Lung microvascular endothelial cell (primary cell): ENCODE results near the gene HADHA. TPM values are rescaled to one million over a fixed set of nuclear protein-coding genes. Genes with fewer than 3 reads are reported as not detected.
A peak's percentile ranks its signal among the peaks of the same experiment; 100 is the strongest.
"Not testable (repeated sequence)": the region's sequence is repeated elsewhere in the genome, so short reads cannot be mapped to it uniquely, and the experiment has no call there.

Experiments
- DNase-seq, 2 donors: peaks; one replicate each; pipeline versions ENCODE4 v3.0.0 to v3.0.0-alpha.2; 2010; ENCODE audit warnings: low read depth in 2 of 2
- total RNA-seq: library from RNA; depleted of rRNA; stranded (reverse); fragments of >200 nt; gene quantifications from 2 replicates; pipeline ENCODE4 v1.2.1, GENCODE V29; 2014

Gene HADHA
- total RNA-seq, 1 donor from 2014 or later: 150 TPM

DNA sequence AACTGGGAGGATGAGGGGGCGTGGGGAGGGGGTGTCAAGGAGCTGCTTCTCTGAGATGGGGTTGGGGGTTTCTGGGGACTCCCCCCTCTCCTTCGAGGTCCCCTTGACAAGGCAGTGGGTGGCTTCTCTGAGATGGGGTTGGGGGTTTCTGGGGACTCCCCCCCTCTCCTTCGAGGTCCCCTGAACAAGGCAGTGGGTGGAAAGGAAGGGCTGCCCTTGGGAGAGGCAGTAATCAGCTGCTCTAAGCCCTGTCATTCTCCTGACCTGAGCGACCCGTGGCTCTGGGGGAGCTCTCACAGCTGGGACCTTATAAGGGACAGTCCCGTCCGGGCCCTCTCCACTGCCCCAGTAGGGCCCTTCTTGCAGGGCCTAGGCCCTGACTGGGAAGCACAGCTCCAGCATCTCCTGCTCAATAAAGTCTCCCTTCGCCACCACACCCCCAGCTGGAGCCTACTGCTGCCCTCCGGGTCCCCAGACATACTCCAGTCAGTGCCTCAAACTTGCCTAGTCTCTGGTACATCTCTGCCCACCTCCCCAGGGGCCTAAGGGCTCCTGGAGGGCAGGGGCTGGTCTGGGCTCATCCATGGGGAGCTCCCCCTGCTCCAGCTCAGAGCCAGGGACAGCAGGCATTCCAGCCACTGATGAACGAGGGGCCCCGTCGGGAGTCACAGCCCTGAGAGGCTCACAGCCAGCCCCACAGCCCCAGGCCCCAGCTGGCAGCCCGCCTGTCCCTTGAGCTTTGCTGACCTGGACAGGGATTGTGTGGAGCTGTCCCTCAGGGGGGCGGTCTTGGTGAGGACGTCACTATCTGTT, 68.8 kb downstream of the HADHA start:
- DNase-seq: no peak

DNA sequence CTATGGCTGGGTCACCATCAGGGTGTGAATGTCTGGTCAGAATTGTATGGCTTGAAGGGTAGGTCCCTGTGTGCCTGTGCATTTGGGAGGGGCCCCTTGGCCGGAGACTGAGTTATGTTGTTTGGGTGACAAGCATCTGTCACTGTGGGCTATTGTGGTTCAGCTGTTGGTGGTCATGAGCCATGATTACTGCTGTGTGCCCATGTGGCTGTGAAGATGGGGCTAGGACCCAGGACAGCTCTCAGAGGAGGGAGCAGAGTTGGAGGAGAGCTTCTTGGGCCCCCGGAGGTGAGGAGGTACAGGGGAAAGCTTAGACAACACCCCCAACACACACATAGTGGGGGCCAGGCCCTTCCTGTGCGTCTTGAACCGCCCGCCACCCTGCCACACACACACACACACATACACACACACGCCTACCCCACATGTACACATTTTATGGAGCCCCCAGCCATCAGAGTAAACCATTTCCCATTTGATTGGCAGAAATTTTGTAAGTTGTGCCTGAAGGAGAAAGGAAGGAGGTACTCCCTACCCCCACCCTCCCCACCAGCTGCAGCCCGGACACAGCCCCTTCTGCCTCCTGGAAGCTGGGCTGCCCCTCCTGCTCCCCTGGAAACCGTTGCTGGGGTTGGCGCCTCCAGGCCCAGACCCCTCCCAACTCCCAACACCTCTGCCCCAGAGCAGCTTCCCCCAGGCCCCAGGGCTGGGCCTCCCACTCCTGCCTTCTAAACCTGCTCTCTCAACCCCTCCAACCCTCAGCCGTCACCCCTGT, 69.6 kb downstream of the HADHA start:
- DNase-seq: no peak

DNA sequence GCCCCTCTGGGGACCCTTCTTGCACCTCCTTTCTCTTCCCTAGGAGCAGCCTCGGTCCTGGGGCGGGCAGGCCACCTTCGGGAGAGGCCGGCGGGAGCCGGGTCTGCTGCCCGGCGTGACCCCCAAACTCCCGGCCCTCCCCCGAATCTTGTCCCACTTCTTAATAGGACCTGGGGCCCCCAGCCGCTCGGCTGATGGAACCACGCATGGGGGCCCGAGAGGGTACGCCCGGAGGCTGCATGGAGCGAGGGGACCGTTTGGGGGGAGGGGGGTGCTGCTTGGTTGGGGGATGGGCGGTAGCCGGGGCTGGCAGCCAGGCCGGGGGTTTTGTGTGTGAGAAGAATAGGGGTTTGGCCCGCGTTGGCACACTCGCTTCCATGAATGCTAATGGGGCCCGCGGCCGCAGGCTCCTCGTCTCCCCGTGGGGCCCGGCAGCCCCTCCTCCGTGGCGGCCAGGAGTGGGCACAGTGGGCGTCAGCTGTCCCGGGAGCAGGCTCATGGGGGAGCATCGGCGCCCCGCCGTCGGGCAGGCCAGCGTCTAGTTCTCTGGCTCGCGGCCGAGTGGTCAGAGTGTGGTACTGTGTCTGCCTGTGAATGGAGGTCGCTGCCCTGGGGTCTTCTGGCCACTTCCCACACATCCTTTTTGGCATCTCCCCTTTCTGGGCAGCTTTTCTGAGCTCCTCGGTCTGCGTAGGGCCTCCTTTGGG, 70.5 kb downstream of the HADHA start:
- DNase-seq: no peak

DNA sequence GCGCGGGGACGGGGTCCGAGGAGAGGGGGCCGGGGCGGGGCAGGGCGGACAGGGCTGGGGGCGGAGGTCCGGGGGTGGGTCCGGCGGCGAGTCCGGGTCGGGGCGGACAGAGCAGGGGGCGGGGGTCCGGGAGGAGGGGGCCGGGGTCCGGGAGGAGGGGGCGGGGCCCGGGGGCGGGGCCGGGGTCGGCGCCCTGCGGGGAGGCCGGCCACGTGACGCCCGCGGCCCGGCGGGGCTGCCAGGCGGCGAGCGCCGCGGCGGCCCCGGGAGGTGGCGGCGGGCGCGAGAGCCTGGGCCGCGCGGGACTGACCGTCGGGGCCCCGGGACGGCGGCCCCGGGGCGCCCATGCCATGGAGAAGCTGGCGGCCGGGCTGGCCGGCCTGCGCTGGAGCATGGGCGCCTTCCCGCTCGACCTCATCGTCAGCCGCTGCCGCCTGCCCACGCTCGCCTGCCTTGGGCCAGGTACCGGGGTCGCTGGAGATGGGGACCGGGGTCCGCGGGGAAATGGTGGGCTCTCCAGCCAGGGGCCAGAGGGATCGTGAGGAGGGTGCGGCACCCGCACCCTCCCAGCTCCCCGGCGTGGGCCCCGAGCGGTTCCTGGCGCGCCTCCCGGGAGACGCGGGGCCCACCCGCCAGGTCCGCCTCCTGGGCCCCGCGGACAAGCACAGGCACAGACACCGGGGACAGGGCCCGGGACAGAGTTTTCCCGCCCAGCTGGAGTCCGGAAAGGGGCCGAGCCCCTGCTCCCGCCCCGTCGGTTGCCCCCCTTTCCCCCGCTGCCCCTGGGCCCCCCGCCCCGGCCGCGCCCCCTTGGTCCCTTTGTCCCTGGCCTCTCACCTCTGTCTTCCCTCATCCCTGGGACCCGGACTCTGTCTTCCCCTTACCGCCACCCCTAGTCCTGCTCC, 71.3 kb downstream of the HADHA start, which contains the start of gene GAREM2:
TSS of gene GAREM2 (plus strand) at position 218 of the 905 bp plus-strand sequence. CDS start at position 351, 133 bp downstream.
- no peak for DNase-seq

DNA sequence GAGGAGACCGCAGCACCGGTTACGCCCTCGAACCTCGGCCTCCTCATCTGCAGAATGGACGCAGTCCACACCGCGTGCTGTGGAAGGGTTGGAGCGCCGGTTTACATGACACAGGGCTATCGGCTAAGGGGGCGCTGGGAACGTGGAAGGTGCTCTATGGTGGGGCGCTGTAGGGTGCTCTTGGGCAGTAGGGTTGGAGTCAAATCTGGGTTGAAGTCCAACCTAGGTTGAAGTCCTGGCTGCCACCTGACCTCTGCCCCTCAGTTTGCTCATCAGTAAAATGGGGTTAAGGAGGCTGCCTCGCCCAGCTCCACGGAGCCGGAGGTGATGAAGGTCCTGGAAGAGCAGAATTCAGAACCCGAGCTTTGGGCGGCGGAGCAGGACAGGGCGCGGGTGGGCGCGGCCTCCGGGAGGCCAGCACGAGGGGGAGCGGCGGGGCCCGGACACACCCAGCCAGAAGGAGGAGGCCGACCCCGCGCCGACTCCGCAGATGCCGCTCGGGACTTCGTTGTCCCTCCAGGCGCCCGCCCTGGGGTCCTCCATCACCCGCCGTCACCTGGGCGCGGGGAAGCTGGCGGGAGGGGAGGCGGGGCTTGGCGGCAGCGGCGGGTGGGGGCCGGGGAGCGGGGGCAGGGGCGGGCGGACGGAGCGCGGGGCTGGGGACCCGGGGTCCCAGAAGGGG, 72.1 kb downstream of the HADHA start:
- no peak for DNase-seq

DNA sequence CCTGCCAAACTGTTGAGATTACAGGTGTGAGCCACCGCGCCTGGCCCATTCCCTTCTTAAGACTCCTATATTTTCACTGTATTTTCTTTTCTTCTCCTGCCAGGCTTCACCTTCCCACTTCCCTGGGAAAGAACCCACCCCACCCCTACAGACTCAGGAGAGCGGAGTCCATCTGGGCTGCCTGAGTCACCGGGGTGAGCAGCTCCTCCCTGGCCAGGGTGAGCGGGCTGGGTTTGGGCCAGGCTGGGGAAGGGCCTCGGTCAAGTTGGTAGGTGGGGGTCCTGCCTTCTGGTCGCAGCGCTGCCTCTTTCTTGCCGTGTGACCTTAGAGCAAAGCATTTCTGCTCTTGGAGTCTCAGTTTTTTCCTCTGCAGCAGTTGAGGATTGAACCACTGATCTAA, 73.6 kb downstream of the HADHA start:
- DNase-seq: no peak

DNA sequence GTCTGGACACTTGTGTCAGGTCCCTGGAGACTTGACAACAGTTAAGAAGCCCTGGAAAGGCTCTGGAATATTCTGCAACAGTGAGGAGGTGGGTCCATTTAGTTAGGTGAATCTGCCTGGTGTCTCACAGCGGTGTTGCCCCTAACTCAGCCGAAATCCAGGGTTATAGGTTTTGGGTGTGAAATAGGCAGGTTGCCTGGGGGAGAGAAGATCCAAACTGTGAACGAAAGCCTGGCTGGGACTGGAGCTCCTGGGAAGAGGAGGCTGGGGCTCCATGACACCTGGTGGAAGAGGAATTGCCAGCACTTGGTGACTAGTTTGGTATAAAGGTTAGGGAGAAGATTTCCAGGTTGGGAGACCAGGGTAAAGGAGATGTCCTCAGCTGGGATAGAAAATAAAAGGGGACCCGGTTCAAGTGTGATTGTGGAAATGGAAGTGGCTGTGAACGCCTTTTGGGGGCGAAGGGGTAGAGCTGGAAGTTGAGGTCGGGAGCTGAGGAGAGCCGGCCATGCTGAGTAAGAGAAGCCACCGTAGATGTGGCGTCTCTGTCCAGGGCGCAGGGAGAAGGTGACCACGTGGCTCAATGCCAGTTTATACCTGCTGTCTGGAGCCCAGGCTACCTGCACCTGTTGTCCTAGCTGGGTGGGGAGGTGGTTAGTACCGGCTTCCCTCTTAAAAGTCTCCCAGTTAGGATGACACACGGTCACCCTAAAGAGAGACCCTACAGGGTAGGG, 74.6 kb downstream of the HADHA start:
- no peak for DNase-seq

DNA sequence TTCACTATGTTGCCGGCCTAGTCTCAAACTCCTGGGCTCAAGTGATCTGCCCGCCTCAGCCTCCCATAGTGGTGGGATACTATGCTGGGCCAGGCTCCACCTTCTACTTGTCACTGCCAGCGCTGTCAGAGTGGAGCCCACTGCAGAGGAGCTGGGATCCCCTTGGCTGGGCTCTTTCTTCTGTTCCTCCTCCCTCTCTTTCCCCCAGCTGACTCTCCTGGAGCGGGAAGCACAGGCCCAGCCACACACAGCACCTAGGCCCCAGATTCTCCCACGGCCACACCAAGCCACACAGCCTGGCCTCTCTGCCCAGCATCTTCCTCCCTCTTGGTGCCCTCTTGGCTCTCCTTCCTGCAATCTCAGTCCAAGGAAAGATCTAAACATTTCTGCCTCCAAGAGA, 75.2 kb downstream of the HADHA start:
- no peak for DNase-seq

DNA sequence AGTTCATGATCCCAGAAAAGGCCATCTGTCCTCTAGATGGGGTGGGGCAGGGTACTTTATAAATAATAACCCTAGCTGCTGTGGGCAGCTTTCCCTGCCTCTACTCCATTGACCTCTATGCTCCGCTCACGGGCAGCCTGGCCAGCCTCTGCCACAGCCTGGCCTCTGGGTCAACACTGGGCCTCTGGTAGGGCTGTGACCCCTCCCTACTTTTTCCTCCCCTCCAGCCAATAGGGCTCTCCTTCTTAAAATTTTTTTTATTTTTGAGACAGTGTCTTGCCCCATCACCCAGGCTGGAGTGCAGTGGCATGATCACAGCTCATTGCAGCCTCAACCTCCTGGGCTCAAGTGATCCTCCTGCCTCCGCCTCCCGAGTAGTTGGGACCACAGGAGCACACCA, 75.6 kb downstream of the HADHA start:
- no peak for DNase-seq

DNA sequence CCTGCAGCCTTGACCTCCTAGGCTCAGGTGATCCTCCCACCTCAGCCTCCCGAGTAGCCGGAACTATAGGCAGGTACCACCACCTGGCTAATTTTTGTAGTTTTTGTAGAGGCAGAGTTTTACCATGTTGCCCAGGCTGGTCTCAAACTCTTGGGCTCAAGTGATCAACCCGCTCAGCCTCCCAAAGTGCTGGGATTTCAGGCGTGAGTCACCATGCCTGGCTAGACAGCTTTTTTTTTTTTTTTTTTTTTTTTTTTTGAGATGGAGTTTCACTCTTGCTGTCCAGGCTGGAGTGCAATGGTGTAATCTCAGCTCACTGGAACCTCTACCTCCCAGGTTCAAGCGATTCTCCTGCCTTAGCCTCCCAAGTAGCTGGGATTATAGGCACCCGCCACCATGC, 77.9 kb downstream of the HADHA start:
- not testable (repeated sequence) for DNase-seq

DNA sequence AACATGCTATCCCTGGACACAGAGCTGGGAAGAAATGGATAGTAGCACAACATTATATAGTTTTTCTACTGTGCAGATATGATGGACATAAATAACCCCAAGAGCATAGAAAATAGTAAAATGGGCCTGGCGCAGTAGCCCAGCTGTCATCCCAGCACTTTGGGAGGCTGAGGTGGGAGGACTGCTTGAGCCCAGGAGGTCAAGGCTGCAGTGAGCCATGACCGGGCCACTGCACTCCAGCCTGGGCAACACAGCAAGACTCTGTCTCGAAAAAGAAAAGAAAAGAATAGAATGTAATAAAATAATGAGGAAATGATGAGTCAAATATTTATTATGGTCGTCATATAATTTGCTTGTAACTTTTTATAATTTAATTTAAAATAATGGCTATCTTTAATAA, 79.0 kb downstream of the HADHA start:
- DNase-seq: no peak

DNA sequence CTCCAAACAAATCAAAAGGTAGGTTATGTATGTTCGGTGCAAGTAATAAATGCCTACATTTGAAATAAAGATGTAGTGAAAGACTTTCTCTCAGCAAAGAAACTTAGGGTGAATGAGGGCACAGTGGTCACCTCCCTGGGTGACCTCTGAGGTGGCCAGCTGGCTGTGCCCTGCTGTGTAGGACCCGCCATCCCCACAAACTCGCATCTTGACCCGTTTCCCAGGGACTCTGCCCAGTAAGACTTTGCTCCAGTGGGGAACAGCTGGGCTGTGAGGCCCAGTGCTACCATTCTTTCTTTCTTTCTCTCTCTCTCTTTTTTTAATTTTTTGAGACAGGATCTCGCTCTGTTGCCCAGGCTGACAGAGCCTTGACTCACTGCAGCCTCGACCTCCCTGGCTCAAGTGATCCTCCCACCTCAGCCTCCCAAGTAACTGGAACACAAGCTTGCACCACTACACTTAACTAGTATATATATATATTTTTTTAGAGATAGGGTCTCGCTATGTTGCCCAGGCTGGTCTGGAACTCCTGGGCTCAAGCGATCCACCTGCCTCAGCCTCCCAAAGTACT, 79.7 kb downstream of the HADHA start:
- no peak for DNase-seq

DNA sequence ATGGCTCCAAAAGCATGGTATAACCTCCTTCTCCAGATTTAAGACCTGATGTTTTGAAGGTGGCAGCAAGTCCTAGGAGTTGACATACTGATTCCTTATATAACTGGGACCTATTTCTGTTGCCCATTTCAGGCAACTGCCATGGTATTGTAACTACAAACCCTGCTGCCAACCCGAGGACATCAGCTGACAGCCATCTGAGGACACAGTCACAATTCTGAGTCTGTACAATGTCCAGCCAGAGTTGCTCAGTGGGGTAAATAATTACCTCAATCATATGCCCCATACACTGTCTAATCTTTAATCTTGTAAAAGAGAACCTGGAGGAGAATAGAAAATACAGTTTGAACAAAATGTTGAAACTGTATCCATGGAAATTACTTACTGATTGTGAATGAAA, 80.2 kb downstream of the HADHA start:
- DNase-seq: no peak

DNA sequence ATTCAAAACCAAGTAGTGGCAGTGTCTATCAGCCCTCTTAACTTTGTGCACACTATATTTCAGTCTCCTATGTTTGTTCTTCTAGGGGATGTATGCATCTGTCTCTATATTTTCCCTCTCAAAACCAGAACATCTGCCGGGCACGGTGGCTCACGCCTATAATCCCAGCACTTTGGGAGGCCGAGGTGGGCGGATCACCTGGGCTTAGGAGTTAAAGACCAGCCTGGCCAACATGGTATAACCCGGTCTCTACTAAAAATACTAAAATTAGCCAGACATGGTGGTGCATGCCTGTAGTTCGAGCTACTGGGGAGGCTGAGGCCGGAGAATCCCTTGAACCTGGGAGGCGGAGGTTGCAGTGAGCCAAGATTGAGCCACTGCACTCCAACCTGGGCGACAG, 81.5 kb downstream of the HADHA start:
- DNase-seq: no peak

DNA sequence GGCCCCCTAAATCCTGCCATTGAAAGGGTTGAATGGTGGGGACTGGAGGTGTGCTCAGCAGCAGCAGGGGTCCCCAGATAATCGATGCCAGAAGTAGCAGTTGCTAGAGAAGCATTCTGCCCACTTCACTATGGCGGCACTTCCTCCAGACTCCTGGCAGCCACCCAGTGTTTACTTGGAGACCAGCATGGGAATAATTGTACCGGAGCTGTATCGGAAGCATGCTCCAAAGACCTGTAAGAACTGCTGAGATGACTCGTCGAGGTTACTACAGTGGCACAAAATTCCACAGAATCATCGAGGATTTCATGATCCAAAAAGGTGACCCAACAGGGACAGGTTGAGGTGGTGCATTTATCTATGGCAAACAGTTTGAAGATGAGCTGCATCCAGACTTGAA, 82.5 kb downstream of the HADHA start:
- DNase-seq: no peak

DNA sequence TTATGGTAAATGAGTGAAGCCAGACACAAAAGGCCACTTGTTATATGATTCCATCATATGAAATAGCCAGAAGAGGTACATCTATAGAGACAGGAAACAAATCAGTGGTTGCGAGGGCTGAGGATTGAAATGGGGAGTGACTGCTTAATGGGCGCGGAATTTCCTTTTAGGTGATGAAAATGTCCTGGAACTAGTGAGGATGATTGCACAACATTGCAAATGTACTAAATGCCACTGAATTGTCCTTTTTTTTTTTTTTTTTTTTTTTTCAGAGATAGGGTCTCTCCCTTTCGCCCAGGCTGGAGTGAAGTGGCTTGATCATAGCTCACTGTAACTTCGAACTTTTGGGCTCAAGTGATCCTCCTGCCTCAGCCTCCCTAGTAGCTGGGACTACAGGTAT, 86.9 kb downstream of the HADHA start:
- DNase-seq: no peak

DNA sequence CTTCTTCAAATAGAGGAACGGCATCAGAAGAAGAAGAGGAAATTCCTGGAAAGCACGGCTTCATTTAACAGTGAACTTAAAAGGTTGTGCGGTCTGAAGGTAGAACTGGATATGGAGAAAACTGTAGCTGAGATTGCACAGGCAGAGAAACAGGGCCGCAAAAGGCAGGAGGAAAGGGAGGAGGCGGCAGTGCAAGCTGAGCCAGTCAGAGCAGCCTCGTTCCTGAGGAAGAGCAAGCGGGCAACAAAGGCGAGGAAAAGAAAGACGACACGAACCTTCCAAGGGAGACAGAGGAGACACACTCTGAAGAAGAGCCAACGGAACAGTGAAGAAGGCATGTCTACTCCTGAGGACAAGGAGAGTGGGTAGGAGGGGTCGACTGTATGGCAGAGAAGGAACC, 94.2 kb downstream of the HADHA start:
- DNase-seq: no peak

DNA sequence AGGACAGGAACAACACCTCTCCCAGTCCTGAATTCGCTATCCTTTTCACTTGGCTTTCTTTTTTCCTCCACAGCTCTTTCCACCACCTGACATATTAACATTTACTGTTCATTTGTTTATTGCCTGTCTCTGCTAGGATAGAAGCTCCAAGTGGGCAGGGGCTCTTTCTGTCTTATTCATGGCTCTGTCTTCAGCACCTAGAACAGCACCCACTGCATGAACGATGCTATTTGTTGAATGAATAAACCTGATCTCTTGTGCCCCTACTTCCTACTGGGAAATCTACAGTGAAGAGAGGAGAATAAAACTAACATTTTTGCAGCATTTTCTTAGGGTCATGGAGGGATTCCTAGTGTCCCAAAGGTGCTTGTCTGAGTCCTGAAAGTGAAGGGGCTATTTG, 95.9 kb downstream of the HADHA start:
- peak; percentile 15 to 26 for DNase-seq

DNA sequence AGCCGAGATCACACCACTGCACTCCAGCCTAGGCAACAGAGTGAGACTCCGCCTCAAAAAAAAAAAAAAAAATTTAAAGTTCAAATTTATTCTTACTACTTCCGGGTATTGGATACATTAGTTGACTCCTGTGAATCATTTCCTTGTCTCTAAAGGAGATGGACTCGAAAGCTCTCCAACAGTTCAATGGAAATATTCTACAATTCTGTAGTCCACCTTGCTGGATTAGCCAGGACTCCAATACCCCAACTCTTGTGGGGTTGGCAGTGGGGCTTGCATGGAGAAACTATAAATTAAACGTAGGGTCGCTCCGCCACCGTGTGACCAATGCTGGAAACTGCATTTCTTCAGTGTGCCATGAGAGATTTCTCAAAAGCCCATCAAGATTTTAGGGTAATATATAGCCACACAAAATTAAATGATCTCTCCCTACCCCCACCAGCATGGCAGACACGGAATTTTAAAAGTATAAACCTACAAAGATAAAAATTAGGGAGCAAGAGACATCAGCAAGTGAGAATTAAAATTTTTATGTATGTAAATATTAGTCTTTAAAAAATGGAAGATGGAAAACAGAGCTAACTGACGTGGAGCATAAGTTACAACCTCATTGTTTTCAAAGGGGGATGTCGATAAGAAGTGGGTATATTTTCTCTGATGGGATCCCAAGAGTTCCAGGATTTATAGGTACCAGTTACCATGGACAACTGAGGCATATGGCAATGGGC, 99.3 kb downstream of the HADHA start:
- DNase-seq: peak; percentile 56 to 75
